Activated B cell treated with CpG ODN at 0.5 μM for 24 hours (primary cell): Measurements from ENCODE around the gene PCK2. TPM values are rescaled to one million over a fixed set of nuclear protein-coding genes. Genes with fewer than 3 reads are reported as not detected.

ENCODE experiments used
- ATAC-seq: fragments of 200-7000 bp; cut with Tn5 transposase; one replicate; pipeline ENCODE4 v1.10.0; 2021; ENCODE audit warnings: low read depth, mild to moderate bottlenecking, moderate library complexity
- CTCF ChIA-PET: fragments of 350-600 bp; sonication (Branson Sonifier 250); formaldehyde crosslinking; loops from one replicate; lab custom pipeline; 2021; ENCODE audit warnings: antibody characterized with exemption; lab: Charles Lee
- POLR2A ChIA-PET: fragments of 350-600 bp; sonication (Branson Sonifier 250); formaldehyde crosslinking; loops from one replicate; lab custom pipeline; 2021; ENCODE audit warnings: antibody characterized with exemption; lab: Charles Lee
- DNase-seq: peaks from one replicate; pipeline ENCODE4 v3.0.0; 2022
- H3K27ac Mint-ChIP-seq: one replicate; pipeline ENCODE4 v1.8.0; 2020; ENCODE audit warnings: mixed read lengths
- H3K27me3 Mint-ChIP-seq: one replicate; pipeline ENCODE4 v1.8.0; 2021; ENCODE audit warnings: mixed read lengths
- H3K36me3 Mint-ChIP-seq: one replicate; pipeline ENCODE4 v1.8.0; 2021; ENCODE audit warnings: low read depth, mixed read lengths
- H3K4me1 Mint-ChIP-seq: one replicate; pipeline ENCODE4 v1.8.0; 2021; ENCODE audit warnings: mixed read lengths
- H3K4me3 Mint-ChIP-seq: one replicate; pipeline ENCODE4 v1.8.0; 2020; ENCODE audit warnings: mild to moderate bottlenecking, mixed read lengths
- H3K9me3 Mint-ChIP-seq: one replicate; pipeline ENCODE4 v1.8.0; 2020; ENCODE audit warnings: mixed read lengths
- CTCF ChIP-seq: fragments of 200-600 bp; IDR thresholded peaks from one replicate; pipeline ENCODE4 v1.8.0; 2022; ENCODE audit warnings: antibody characterized with exemption, mild to moderate bottlenecking
- intact Hi-C: fragments of 100-400 bp; cut with micrococcal nuclease; formaldehyde crosslinking; loops from one replicate; pipeline ENCODE4 v1.15.1; 2024
- total RNA-seq: library from RNA; stranded (reverse); gene quantifications from 2 replicates; pipeline ENCODE4 v1.2.3, GENCODE V29; 2022

PCK2 gene
- total RNA-seq, 1 donor from 2014 or later, result 102 TPM

- Mint-ChIP-seq H3K9me3 (no peaks in the 10 kb centered on the region), H3K27me3 (no peaks in the 10 kb centered on the region), H3K4me1 (peaks cover 2% of the 10 kb centered on the region), H3K4me3 (no peak overlapping the region), H3K36me3 (peaks cover 1% of the 10 kb centered on the region), H3K27ac (no peak overlapping the region)
- intact Hi-C loops, result no loop called here
- DNase-seq (no peak), ATAC-seq (no peak)
- POLR2A ChIA-PET, result no interaction called here
- TF ChIP-seq CTCF, result no peak
- CTCF ChIA-PET, result interaction anchor here (1.0 to 2.0 kb wide), 5 partner anchors 29 to 247 kb away, joined by 3 to 9 read pairs (median 4); partner anchors contain the start of genes CIDEB and IRF9
These were observed 32.9 kb upstream of the PCK2 start for GRCh38 chr14:24060984-24061913.

GRCh38 chr14:24062216-24062980, 31.7 kb upstream of the PCK2 start:
- no peak overlapping the region for H3K4me3 Mint-ChIP-seq
- H3K36me3 Mint-ChIP-seq, result peaks cover 1% of the 10 kb centered on the region
- H3K27me3 Mint-ChIP-seq, result no peaks in the 10 kb centered on the region
- DNase-seq (no peak), ATAC-seq (no peak)
- H3K27ac Mint-ChIP-seq, result no peak overlapping the region
- H3K9me3 Mint-ChIP-seq, result no peaks in the 10 kb centered on the region
- intact Hi-C loops, result no loop called here
- POLR2A ChIA-PET, result interaction anchor here (0.6 to 1.0 kb wide), 2 partner anchors 30 to 31 kb away, joined by 3 to 4 read pairs; no protein-coding TSS in a partner anchor
- CTCF ChIA-PET, result interaction anchor here (1.6 to 1.7 kb wide), 3 partner anchors 28 to 246 kb away, joined by 3 to 9 read pairs (median 4); partner anchors contain the start of gene CIDEB
- peaks cover 2% of the 10 kb centered on the region for H3K4me1 Mint-ChIP-seq
- no peak for TF ChIP-seq CTCF

- TF ChIP-seq CTCF, result no peak
- POLR2A ChIA-PET, result no interaction called here
These were observed 30.8 kb upstream of the PCK2 start for GRCh38 chr14:24063263-24063836.

GRCh38 chr14:24064091-24064795, 29.9 kb upstream of the PCK2 start:
- CTCF ChIA-PET, result interaction anchor here (0.6 kb wide), 1 partner anchor 29 kb away, joined by 3 read pairs; no protein-coding TSS in a partner anchor
- Mint-ChIP-seq H3K27me3 (no peaks in the 10 kb centered on the region), H3K4me1 (no peaks in the 10 kb centered on the region), H3K36me3 (no peaks in the 10 kb centered on the region), H3K4me3 (no peak overlapping the region), H3K9me3 (no peaks in the 10 kb centered on the region), H3K27ac (no peak overlapping the region)
- intact Hi-C loops, result no loop called here
- ATAC-seq (no peak), DNase-seq (no peak)
- TF ChIP-seq CTCF, result no peak
- POLR2A ChIA-PET, result interaction anchor here (0.7 kb wide), 1 partner anchor 97 kb away, joined by 3 read pairs; the partner anchor contains the start of gene IRF9

More at GRCh38 chr14:24063263-24063836, 30.8 kb upstream of the PCK2 start:
- H3K4me3 Mint-ChIP-seq, result no peak overlapping the region
- no peaks in the 10 kb centered on the region for H3K36me3 Mint-ChIP-seq
- H3K27ac Mint-ChIP-seq, result no peak overlapping the region
- H3K4me1 Mint-ChIP-seq, result no peaks in the 10 kb centered on the region
- no peak for ATAC-seq
- no peak for DNase-seq
- H3K9me3 Mint-ChIP-seq, result no peaks in the 10 kb centered on the region
- no peaks in the 10 kb centered on the region for H3K27me3 Mint-ChIP-seq
- CTCF ChIA-PET, result interaction anchor here (0.6 to 1.6 kb wide), 2 partner anchors 30 kb away, joined by 3 read pairs; no protein-coding TSS in a partner anchor
- intact Hi-C loops, result no loop called here
